ENCODE measurements around the gene EPHB2. TPM values are rescaled to one million over a fixed set of nuclear protein-coding genes. Genes with fewer than 3 reads are reported as not detected.
"Not testable (repeated sequence)": the region's sequence is repeated elsewhere in the genome, so short reads cannot be mapped to it uniquely, and the experiment has no call there.

Gene EPHB2
- total and polyA plus RNA-seq, 2 donors (not counting 3 experiments of a cell fraction or from before 2014, with no cell fraction given), result 50.8 to 69.1 TPM

- Histone ChIP-seq H2AFZ (ENCODE audit: low read depth, low read length) (no peak overlapping the region), H3K27ac (ENCODE audit: insufficient read depth, low read depth, low read length) (no peak overlapping the region), H3K9me1 (replicated peaks; ENCODE audit: control insufficient read depth, extremely low read depth, insufficient read depth, low read length) (no peaks in the 10 kb centered on the region), H3K9me3 (replicated peaks; ENCODE audit: control insufficient read depth, insufficient read depth, low read length) (no peaks in the 10 kb centered on the region), H3K27me3 (ENCODE audit: control insufficient read depth in 2 of 2, insufficient read depth in 2 of 2, low read length in 2 of 2) (peaks cover 23 to 33% of the 10 kb centered on the region in 2 experiments), H3K9ac (replicated peaks; ENCODE audit: extremely low read depth, insufficient read depth, low read length) (no peak overlapping the region), H3K4me3 (replicated peaks in 1 of 3; ENCODE audit: insufficient read depth in 1 of 3, low read depth in 1 of 3, low read length in 3 of 3) (no peak overlapping the region), H3K79me2 (ENCODE audit: control insufficient read depth, insufficient read depth, low read length) (no peaks in the 10 kb centered on the region), H3K36me3 (ENCODE audit: control insufficient read depth in 2 of 2, extremely low read depth in 1 of 2, insufficient read depth in 2 of 2, low read length in 2 of 2) (no peaks in the 10 kb centered on the region), H3K4me1 (ENCODE audit: control insufficient read depth, extremely low read depth, insufficient read depth, low read length) (no peaks in the 10 kb centered on the region), H4K20me1 (replicated peaks; ENCODE audit: control insufficient read depth, extremely low read depth, insufficient read depth, low read length) (no peaks in the 10 kb centered on the region), H3K4me2 (ENCODE audit: insufficient read depth, low read length) (no peak overlapping the region)
- POLR2A ChIA-PET, result no interaction called here
- DNase-seq (ENCODE audit: low read depth, low spot score) (no peak), FAIRE-seq (no peak)
- BruUV-seq (replicated peaks), result no TSS peak
- TF ChIP-seq, protein P1, sequence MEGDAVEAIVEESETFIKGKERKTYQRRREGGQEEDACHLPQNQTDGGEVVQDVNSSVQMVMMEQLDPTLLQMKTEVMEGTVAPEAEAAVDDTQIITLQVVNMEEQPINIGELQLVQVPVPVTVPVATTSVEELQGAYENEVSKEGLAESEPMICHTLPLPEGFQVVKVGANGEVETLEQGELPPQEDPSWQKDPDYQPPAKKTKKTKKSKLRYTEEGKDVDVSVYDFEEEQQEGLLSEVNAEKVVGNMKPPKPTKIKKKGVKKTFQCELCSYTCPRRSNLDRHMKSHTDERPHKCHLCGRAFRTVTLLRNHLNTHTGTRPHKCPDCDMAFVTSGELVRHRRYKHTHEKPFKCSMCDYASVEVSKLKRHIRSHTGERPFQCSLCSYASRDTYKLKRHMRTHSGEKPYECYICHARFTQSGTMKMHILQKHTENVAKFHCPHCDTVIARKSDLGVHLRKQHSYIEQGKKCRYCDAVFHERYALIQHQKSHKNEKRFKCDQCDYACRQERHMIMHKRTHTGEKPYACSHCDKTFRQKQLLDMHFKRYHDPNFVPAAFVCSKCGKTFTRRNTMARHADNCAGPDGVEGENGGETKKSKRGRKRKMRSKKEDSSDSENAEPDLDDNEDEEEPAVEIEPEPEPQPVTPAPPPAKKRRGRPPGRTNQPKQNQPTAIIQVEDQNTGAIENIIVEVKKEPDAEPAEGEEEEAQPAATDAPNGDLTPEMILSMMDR (IDR thresholded peaks at IDR 0.05; ENCODE audit: extremely low read depth in 1 of 2, insufficient read depth in 1 of 2, low read depth in 1 of 2, low read length in 2 of 2), result no peak
- TF ChIP-seq POLR2AphosphoS5 (IDR thresholded peaks at IDR 0.05; ENCODE audit: insufficient read depth, low read depth, low read length) (no peak), FOS (IDR thresholded peaks at IDR 0.05; ENCODE audit: borderline replicate concordance, insufficient read depth, low read length) (no peak), GATA2 (IDR thresholded peaks at IDR 0.05; ENCODE audit: insufficient read depth, insufficient read length, low read depth, low read length) (no peak), POLR2A (IDR thresholded peaks at IDR 0.05; ENCODE audit: low read depth, low read length) (no peak), MYC (IDR thresholded peaks at IDR 0.05; ENCODE audit: low read depth, low read length) (no peak), JUN (IDR thresholded peaks at IDR 0.05; ENCODE audit: borderline replicate concordance, insufficient read depth, insufficient read length, low read depth) (no peak), EZH2 (IDR thresholded peaks at IDR 0.05; ENCODE audit: borderline replicate concordance, low read depth, low read length, severe bottlenecking) (no peak)
- TF ChIP-seq, protein P2, sequence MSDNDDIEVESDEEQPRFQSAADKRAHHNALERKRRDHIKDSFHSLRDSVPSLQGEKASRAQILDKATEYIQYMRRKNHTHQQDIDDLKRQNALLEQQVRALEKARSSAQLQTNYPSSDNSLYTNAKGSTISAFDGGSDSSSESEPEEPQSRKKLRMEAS (IDR thresholded peaks at IDR 0.05; ENCODE audit: insufficient read depth, insufficient read length), result no peak
- dilution Hi-C loops (cut with MboI; ENCODE audit: extremely low pct_ligation_motif_present, low sequenced_read_pairs) (no loop called here), intact Hi-C loops (cut with micrococcal nuclease) (no loop called here)
- CTCF ChIA-PET, result interaction anchor here (1.3 to 2.3 kb wide), 2 partner anchors 13 to 528 kb away, joined by 3 to 7 read pairs; no protein-coding TSS in a partner anchor
Measured at GRCh38 chr1:22944346-22945055, 233.9 kb downstream of the EPHB2 start.

DNA sequence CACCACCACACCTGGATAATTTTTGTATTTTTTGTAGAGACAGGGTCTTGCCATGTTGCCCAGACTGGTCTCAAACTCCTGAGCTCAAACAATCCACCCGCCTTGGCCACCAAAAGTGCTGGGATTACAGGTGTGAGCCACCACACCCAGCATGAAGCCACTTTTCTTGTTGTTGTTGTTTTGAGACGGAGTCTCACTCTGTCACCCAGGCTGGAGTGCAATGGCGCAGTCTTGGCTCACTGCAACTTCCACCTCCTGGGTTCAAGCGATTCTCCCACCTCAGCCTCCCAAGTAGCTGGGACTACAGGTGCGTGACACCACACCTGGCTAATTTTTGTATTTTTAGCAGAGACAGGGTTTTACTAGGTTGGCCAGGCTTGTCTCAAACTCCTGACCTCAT lies 234.5 kb downstream of the EPHB2 start:
- H3K36me3 ChIP-seq (ENCODE audit: control insufficient read depth in 2 of 2, extremely low read depth in 1 of 2, insufficient read depth in 2 of 2, low read length in 2 of 2); H2AFZ ChIP-seq (ENCODE audit: low read depth, low read length); H3K9me3 ChIP-seq (replicated peaks; ENCODE audit: control insufficient read depth, insufficient read depth, low read length); H3K27ac ChIP-seq (ENCODE audit: insufficient read depth, low read depth, low read length); H4K20me1 ChIP-seq (replicated peaks; ENCODE audit: control insufficient read depth, extremely low read depth, insufficient read depth, low read length); dilution Hi-C loops (cut with MboI; ENCODE audit: extremely low pct_ligation_motif_present, low sequenced_read_pairs); H3K4me3 ChIP-seq (replicated peaks in 1 of 3; ENCODE audit: insufficient read depth in 1 of 3, low read depth in 1 of 3, low read length in 3 of 3); H3K9ac ChIP-seq (replicated peaks; ENCODE audit: extremely low read depth, insufficient read depth, low read length); H3K4me1 ChIP-seq (ENCODE audit: control insufficient read depth, extremely low read depth, insufficient read depth, low read length); H3K79me2 ChIP-seq (ENCODE audit: control insufficient read depth, insufficient read depth, low read length); FAIRE-seq; intact Hi-C loops (cut with micrococcal nuclease); DNase-seq (ENCODE audit: low read depth, low spot score); BruUV-seq (replicated peaks); H3K9me1 ChIP-seq (replicated peaks; ENCODE audit: control insufficient read depth, extremely low read depth, insufficient read depth, low read length); H3K4me2 ChIP-seq (ENCODE audit: insufficient read depth, low read length); POLR2A ChIA-PET: not testable (repeated sequence)
- H3K27me3 ChIP-seq (ENCODE audit: control insufficient read depth in 2 of 2, insufficient read depth in 2 of 2, low read length in 2 of 2), result peaks cover 24 to 29% of the 10 kb centered on the region in 2 experiments
- CTCF ChIA-PET, result interaction anchor here (1.3 to 2.3 kb wide), 2 partner anchors 12 to 529 kb away, joined by 3 to 7 read pairs; no protein-coding TSS in a partner anchor
